Measurements from ENCODE around the gene RANGAP1. TPM values are rescaled to one million over a fixed set of nuclear protein-coding genes. Genes with fewer than 3 reads are reported as not detected.

RANGAP1 gene
- total and polyA plus RNA-seq, 2 of the 13 experiments (the other 11 are each of a cell fraction or from before 2014, with no cell fraction given): 51.8 to 83.9 TPM

DNA sequence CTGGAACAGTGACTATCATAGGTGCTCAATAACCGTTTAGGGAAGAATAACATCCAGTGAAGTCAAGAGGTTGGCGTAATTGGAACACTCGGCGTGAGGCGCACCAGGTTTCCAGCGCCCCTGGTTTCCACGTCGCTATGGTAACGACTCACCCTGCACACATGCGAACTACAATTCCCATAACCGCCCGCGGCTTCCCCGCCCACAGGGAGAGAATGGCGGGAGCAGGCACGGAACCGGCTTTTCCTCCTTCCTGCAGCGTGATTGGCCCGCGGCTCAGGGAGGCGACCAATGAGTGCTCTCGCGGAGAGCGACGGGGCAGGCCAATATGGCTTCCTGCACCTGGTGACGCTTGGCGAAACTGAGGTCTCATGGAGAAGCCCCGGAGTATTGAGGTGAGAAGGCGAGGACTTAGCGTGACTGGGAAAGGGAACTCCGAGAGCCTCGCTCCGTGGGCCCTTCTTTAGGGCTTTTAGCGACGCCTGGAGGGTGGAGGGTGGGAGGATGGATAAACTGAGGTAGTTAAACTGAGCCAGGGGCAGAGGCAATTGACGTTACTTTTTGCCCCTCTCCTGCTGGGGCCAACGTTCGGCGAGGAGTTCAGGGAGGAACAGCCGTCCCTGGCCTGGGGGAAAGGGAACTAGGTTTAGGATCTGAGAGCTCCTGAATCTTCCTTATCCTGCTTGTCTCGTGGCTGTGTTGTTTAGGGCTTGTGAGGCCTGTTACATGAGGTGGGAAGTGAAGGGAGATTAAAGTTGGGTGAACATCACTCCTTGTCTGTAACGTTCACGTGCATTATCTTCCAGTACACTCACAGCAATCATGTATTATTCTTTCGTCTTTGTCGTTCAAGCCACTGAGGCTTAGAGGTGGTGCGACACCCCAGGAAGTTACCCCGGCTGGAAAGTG, 80.7 kb downstream of the RANGAP1 start, which contains the start of gene L3MBTL2 (continued):
- TF ChIP-seq, protein P1, sequence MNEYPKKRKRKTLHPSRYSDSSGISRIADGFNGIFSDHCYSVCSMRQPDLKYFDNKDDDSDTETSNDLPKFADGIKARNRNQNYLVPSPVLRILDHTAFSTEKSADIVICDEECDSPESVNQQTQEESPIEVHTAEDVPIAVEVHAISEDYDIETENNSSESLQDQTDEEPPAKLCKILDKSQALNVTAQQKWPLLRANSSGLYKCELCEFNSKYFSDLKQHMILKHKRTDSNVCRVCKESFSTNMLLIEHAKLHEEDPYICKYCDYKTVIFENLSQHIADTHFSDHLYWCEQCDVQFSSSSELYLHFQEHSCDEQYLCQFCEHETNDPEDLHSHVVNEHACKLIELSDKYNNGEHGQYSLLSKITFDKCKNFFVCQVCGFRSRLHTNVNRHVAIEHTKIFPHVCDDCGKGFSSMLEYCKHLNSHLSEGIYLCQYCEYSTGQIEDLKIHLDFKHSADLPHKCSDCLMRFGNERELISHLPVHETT (CRISPR knock-in tag; conservative IDR thresholded peaks at IDR 0.05): no peak
- TF ChIP-seq SIN3B (IDR thresholded peaks at IDR 0.05; ENCODE audit: low read length) (peak; percentile 60; the same call in 1 of the 2 replicates), NFYB (CRISPR knock-in tag; IDR thresholded peaks at IDR 0.05) (peak; percentile 94), ZBTB20 (CRISPR knock-in tag; IDR thresholded peaks at IDR 0.05; ENCODE audit: borderline replicate concordance, low read depth) (no peak), ZNF225 (CRISPR knock-in tag; IDR thresholded peaks at IDR 0.05) (no peak), DMAP1 (CRISPR knock-in tag; IDR thresholded peaks at IDR 0.05) (peak; percentile 70; the same call in 1 of the 2 replicates), ZNF317 (CRISPR knock-in tag; IDR thresholded peaks at IDR 0.05) (0 out of 2 replicates have a peak, but pooled peaks have one; percentile 18), ZNF3 (CRISPR knock-in tag; IDR thresholded peaks at IDR 0.05) (no peak), ZNF30 (CRISPR knock-in tag; IDR thresholded peaks at IDR 0.05) (no peak), ZNF501 (CRISPR knock-in tag; IDR thresholded peaks at IDR 0.05) (peak; percentile 94), ZNF556 (CRISPR knock-in tag; IDR thresholded peaks at IDR 0.05; ENCODE audit: borderline replicate concordance) (no peak), ADNP (CRISPR knock-in tag; IDR thresholded peaks at IDR 0.05) (no peak), YEATS2 (CRISPR knock-in tag; IDR thresholded peaks at IDR 0.05; ENCODE audit: borderline replicate concordance) (peak; percentile 54; the same call in 1 of the 2 replicates), KLF16 (CRISPR knock-in tag; IDR thresholded peaks at IDR 0.05) (0 out of 4 replicates have a peak, but pooled peaks of 1 of the 2 experiments have one; percentile 35), MIER3 (CRISPR knock-in tag; IDR thresholded peaks at IDR 0.05; ENCODE audit: borderline replicate concordance) (peak; percentile 20; the same call in 1 of the 2 replicates), SYNCRIP (IDR thresholded peaks at IDR 0.05; ENCODE audit: insufficient read depth, low read depth, low read length) (no peak), EZH2 (conservative IDR thresholded peaks at IDR 0.05; ENCODE audit: low read depth, low read length) (no peak), ZBTB8A (CRISPR knock-in tag; IDR thresholded peaks at IDR 0.05; ENCODE audit: borderline replicate concordance, low read depth) (no peak), SUZ12 (IDR thresholded peaks at IDR 0.05; ENCODE audit: low read depth, low read length) (peak; percentile 78), ZNF282 (IDR thresholded peaks at IDR 0.05; ENCODE audit: partially characterized antibody) (no peak), ZNF839 (CRISPR knock-in tag; IDR thresholded peaks at IDR 0.05; ENCODE audit: borderline replicate concordance) (no peak), FOXK2 (IDR thresholded peaks at IDR 0.05) (no peak)
- TF ChIP-seq, protein P2, sequence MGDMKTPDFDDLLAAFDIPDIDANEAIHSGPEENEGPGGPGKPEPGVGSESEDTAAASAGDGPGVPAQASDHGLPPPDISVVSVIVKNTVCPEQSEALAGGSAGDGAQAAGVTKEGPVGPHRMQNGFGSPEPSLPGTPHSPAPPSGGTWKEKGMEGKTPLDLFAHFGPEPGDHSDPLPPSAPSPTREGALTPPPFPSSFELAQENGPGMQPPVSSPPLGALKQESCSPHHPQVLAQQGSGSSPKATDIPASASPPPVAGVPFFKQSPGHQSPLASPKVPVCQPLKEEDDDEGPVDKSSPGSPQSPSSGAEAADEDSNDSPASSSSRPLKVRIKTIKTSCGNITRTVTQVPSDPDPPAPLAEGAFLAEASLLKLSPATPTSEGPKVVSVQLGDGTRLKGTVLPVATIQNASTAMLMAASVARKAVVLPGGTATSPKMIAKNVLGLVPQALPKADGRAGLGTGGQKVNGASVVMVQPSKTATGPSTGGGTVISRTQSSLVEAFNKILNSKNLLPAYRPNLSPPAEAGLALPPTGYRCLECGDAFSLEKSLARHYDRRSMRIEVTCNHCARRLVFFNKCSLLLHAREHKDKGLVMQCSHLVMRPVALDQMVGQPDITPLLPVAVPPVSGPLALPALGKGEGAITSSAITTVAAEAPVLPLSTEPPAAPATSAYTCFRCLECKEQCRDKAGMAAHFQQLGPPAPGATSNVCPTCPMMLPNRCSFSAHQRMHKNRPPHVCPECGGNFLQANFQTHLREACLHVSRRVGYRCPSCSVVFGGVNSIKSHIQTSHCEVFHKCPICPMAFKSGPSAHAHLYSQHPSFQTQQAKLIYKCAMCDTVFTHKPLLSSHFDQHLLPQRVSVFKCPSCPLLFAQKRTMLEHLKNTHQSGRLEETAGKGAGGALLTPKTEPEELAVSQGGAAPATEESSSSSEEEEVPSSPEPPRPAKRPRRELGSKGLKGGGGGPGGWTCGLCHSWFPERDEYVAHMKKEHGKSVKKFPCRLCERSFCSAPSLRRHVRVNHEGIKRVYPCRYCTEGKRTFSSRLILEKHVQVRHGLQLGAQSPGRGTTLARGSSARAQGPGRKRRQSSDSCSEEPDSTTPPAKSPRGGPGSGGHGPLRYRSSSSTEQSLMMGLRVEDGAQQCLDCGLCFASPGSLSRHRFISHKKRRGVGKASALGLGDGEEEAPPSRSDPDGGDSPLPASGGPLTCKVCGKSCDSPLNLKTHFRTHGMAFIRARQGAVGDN (CRISPR knock-in tag; IDR thresholded peaks at IDR 0.05): peak; percentile 93
- TF ChIP-seq, protein P3, sequence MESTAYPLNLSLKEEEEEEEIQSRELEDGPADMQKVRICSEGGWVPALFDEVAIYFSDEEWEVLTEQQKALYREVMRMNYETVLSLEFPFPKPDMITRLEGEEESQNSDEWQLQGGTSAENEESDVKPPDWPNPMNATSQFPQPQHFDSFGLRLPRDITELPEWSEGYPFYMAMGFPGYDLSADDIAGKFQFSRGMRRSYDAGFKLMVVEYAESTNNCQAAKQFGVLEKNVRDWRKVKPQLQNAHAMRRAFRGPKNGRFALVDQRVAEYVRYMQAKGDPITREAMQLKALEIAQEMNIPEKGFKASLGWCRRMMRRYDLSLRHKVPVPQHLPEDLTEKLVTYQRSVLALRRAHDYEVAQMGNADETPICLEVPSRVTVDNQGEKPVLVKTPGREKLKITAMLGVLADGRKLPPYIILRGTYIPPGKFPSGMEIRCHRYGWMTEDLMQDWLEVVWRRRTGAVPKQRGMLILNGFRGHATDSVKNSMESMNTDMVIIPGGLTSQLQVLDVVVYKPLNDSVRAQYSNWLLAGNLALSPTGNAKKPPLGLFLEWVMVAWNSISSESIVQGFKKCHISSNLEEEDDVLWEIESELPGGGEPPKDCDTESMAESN (CRISPR knock-in tag; conservative IDR thresholded peaks at IDR 0.05): peak; percentile 72; the same call in 1 of the 2 replicates
